ENCODE measurements around the gene GAL3ST2.
"Not testable (repeated sequence)": the region's sequence is repeated elsewhere in the genome, so short reads cannot be mapped to it uniquely, and the experiment has no call there.

The GAL3ST2 gene

DNA sequence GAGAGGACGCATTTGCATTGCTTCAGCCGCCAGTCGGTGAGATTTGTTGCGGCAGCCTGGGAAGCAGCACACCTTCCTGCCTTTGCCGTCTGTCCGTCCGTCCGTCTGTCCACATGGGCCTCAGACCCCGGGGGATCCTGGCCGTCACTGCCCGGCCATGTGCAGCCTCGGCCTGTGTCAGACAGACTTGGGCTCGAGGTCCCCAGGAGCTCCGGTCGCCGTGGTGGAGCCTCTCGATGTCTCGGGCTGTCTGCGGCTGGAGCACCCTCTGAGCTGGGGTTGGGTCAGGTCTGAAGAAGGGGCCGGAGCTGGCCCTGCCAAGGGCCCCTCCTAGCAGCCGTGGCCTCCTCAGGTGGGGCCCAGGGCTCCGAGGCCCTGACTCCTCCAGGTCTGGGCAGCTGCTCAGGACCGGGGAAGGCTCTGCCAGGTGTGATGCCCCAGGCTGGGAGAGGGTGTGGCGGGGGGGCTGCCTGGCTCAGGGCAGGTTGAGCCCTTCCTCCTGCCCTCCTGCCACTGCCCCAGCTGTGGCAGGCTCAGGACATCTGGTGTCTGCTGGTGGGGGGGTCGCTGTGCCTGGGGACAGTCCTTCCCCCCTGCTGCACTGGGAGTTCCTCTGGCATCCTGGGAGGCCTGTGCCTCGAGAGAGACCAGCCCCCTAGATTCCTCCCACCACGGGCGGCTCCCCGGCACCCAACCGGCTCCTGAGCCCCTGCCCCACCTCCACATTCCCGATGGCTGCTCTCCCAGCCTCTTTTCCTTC is 44.2 kb downstream of the GAL3ST2 start:
- DNase-seq (ENCODE audit: low read depth in 2 of 2): no peak

DNA sequence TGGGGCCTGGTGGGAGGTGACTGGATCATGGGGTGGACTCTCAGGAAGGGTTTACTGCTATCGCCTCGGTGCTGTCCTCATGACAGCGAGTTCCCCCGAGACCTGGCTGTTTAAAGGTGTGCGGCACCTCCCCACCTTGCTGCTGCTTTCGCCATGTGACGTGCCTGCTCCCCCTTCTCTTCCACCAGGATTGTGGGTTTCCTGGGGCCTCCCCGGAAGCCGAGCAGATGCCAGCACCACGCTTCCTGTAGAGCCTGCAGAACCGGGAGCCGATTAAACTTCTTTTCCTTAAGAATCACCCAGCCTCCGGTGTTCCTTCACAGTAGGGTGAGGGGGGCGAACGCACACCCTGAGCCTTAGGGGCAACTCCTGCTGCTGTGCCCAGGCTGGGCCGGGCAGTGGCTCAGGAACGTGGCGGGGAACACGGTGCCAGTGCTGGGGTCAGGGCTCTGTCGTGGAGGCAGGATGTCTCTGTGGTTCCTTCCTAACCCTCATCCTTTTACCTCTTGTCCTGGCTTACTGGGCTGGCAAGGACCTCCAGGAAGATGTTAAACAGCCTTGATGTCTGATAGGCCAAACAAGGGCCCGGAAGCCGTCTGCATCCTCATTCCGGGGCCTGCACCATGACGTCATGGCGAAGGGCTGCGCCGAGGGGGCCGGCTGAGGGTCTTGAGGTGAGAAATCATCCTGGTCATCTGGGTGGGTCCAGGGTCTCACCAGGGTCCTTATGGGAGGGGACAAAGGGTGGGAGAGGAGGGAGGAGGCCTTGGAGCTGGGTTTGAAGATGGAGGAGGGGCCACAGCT is 45.0 kb downstream of the GAL3ST2 start:
- DNase-seq (ENCODE audit: low read depth in 2 of 2): no peak

DNA sequence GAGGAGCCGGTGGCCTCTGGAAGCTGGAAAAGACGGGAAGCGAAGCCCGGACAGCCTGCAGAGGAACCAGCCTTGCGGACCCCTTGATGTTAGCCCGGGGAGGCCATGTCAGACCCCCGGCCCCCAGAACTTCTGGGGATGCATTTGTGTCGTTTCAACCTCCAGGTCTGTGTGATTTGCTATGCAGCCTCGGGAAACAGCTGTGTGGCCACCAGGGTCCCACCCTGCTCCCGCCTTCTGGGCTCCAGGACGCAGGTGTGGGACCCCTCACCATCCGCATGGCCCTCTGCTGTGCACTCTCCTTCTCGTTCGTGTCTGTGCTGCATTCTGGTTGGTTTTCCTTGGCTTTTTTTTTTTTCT is 45.6 kb downstream of the GAL3ST2 start:
- DNase-seq (ENCODE audit: low read depth in 2 of 2): no peak

DNA sequence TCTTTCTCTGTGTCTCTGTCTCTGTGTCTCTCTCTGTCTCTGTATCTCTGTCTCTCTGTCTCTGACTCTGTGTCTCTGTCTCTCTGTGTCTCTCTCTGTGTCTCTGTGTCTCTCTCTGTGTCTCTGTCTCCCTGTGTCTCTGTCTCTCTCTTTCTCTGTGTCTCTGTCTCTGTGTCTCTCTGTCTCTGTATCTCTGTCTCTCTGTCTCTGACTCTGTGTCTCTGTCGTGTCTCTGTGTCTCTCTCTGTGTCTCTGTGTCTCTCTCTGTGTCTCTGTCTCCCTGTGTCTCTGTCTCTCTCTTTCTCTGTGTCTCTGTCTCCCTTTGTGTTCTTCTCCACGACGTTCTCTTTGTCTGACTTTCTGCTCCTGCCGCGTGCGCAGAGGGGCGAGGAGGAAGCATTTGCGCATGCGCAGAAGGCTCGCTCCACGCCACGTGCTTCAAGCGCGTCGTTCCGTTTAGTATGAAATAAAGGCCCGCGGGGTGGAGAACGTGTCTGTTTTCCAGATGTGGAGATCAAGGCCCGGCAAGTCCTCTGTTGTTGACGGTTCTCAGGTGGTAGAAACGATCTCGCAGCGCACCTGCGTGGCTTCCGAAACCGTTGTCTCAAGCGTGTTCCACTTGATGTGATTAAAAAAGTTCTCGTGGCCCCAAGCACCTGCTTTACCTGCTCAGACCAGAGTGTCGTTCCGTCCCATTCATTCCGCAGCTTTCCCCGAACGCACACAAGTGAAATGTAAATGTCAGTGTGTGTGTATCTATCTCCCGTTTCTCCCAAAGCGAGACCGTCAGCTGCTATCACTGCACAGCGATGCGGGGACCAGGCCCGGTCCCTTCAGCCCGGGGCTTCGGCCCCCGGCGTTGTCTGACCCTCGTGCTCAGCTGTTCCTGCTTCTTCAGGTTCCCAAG is 47.2 kb downstream of the GAL3ST2 start:
- DNase-seq (ENCODE audit: low read depth in 2 of 2): not testable (repeated sequence)

DNA sequence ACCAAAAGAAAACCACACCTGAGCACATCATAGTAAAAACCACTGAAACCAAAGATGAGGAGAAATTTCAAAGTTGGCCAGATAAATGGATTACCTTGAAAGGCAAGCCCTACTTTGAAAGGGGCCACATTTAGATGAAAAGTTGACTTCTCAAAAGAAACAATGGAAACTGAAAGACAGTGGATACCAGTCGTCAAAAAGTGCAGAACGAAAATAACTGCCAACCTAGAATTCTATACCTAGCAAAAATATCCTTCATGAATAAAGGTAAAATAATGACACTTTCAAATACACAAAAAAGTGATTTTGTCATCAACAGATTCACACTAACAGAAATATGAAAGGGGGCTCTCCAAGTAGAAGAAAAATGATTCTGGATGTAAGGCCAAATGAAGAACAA is 50.8 kb downstream of the GAL3ST2 start:
- no peak for DNase-seq (ENCODE audit: low read depth in 2 of 2)

DNA sequence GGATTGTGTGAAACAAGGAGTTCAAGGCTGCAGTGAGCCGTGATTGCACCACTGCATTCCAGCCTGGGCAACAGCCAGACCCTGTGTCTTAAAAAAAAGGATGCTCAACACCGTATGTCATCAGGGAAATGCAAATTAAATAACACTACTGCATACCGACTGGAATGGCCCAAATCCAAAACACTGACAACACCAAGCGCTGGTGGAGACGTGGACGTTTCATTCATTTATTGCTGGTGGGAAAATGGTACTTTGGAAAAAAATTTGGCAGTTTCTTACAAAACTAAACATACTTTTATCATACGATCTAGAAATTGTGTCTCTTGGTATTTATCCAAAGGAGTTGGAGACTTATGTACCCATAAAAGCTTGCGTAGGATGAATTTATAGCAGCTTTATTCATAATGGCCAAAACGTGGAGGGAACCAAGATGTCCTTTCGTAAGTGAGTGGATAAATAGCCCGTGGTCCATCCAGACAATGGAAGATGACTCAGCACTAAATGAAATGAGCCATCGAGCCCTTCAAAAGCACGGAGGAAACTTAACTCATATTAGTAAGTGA is 56.6 kb downstream of the GAL3ST2 start:
- DNase-seq (ENCODE audit: low read depth in 2 of 2): no peak

DNA sequence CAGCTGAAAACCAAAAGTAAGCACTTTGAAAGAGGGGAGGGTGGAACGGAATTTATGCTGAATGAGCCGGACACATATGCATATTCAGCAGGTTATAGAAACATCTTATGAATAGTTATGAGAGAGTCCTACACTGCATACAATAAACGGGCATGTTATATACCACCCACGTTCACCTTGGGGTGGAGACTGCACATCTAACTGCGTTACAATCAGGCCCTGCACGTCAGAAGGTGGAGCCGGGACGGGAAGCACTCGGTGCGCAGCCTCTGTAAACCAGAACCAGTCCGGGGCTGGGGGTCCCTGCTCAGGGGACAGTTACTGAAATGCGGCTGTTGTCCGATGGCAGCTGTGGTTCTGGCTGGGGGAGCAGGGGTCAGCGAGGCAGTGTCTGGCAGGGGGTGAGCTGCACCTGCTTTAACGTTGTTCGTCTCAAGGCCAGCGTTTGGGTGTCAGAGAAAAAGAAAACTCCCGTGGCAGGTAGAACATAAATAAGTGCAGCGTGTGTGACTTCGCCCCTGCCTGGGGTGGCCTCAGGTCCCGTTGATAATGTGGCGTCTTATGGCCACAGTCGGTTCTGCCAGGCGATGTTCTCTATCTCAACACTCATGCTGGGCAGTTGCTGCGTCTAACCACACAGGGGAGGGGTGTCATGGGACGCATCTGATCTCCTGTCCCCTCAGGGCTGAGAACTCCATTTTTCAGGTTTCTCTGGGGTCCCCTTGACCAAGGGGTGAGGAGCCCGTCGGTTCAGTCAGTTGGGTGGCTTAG is 57.3 kb downstream of the GAL3ST2 start:
- DNase-seq (ENCODE audit: low read depth in 2 of 2): not testable (repeated sequence)

DNA sequence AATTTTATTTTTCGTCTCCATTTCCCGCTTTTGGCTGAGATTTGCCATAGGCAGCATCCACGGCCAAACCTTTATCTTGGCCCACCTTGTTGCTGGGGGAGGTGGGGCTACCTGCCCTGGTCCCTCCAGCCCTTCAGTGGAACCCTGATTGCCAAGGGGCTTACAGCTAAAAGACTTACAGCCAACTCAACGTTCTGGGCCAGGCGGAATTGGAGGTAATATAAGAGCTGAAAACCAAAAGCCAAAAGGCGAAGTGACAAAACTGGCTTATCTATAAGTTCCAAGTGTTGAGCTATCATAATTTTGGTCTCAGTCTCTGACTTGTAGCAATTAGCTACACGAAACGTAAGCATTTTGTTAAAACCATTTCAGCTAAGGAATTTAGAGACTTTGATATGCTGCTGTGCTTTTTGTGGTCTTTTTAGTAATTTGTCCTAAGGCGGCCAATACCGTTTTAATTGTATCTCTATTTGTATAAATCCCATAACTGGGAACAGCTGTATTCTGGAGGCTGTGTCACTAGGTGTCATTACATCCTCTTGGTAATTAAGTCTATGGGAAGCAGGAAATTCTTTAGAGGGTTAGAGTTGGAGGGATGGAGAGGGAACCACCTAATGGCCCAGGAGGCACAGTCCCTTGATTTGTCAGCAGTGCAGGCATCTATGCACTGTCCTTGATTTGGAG is 58.0 kb downstream of the GAL3ST2 start:
- DNase-seq (ENCODE audit: low read depth in 2 of 2): no peak

DNA sequence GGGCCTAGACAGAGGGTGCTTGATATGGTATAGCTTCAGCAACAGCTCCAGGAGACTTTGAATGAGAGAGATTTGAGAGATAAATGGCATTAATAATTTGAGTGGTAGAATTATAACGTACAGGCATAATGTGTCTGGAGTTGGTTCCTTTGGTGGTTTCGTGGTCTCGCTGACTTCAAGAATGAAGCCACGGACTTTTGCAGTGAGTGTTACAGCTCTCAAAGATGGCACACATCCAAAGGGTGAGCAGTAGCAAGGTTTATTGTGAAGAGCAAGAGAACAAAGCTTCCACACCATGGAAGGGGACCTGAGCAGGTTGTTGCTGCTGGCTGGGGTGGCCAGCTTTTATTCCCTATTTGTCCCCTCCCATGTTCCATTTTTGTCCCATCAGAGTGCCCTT is 59.0 kb downstream of the GAL3ST2 start:
- DNase-seq (ENCODE audit: low read depth in 2 of 2): no peak

DNA sequence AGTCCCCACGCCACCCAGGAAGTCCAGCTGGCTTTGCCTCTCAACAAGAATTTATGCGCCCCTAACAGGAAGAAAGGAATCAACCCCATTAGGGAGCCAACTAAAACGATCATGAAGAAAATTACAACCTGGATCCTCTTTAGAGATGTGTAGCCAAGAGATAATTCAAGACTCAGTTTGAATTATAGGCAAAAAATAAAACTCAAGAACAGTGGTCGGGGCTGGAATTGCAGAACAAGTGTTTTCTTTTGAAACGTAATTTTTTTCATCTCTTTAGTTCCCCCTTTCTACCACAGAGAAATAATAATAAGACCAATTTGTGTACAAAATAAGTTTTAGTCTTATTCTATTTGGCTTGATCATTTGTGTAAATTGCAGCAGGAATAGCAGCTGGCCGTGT is 59.7 kb downstream of the GAL3ST2 start:
- DNase-seq (ENCODE audit: low read depth in 2 of 2): no peak

DNA sequence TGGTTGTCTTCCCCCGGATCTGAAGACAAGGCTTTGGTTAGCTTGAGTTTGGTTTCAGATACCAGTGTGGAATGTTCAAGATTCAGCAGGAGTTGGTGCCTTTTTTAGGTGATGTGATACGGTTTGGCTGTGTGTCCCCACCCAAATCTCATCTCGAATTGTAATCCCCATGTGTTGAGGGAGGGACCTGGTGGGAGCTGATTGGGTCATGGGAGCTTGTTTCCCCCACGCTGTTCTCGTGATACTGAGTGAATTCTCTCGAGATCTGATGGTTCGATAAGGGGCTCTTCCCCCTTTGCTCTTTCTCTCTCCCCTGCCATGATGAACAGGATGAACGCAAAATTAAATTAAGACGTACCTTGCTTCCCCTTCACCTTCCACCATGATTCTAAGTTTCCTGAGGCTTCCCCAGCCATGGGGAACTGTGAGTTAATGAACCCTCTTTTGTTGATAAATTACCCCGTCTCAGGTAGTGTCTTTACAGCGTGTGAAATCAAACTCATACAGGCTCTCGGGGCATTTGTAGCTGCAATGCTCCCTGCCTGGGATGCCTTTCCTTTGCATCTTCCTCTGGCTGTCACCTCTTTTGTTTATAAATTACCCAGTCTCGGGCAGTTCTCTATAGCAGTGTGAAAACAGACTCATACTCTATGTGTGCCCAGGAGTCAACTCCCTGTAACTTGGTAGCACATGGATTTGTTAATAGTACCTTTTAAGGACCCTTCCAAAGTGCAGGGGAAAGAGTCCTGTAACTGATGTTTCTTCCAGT is 60.8 kb downstream of the GAL3ST2 start:
- DNase-seq (ENCODE audit: low read depth in 2 of 2): no peak

DNA sequence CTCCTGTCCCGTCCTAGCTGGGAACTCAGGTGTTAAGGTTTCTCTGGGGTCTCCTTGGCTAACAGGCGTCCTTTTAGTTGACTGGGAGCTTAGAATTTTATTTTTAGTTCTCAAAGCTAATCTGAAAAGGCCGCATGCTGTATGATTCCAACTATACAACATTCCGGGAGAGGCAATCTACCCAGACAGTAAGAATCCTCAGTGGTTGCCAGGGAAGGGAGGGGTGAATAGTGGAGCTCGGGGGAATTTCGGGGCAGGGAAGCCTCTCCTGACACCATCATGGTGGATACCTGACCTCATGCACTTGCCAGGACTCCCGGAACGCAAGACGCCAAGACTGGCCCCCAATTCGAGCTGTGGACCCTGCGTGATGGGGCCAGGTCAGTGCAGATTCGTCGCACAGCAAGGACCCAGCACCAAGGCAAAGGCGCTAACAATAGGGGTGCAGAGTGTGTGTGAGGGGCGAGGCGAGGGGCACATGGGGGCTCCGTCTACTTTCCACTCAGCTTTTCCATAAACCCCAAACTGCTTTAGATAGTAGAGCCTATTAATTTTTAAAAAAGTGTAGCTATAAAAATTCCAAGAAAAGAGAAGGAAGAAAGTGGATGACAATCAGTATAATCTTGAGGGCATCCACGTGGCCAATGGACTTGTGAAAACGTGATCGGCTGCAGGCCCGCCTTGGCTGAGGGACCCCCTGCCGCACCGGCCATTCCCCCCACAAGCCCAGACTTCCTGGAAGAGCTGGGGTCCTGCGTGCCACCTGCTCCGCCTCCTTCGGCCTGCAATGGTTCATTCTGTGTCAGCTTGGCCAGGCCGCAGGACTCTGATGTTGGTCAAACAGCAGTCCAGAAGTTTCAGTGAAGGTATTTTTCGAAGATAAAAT is 64.8 kb downstream of the GAL3ST2 start:
- no peak for DNase-seq (ENCODE audit: low read depth in 2 of 2)

DNA sequence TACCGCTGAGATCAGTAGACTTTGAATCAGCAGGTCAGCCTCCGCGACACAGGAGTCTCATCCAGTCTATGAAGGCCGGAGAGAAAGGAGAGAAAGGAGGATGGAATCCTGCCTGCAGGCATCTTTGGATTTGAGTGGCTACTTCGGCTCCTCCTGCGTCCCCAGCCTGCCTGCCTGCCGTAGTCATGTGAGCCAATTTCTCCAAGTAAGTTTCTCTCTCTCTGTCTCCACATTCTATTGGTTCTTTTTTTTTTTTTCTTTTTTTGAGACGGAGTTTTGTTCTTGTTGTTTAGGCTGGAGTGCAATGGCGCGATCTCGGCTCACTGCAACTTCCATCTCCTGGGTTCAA is 65.4 kb downstream of the GAL3ST2 start:
- no peak for DNase-seq (ENCODE audit: low read depth in 2 of 2)

DNA sequence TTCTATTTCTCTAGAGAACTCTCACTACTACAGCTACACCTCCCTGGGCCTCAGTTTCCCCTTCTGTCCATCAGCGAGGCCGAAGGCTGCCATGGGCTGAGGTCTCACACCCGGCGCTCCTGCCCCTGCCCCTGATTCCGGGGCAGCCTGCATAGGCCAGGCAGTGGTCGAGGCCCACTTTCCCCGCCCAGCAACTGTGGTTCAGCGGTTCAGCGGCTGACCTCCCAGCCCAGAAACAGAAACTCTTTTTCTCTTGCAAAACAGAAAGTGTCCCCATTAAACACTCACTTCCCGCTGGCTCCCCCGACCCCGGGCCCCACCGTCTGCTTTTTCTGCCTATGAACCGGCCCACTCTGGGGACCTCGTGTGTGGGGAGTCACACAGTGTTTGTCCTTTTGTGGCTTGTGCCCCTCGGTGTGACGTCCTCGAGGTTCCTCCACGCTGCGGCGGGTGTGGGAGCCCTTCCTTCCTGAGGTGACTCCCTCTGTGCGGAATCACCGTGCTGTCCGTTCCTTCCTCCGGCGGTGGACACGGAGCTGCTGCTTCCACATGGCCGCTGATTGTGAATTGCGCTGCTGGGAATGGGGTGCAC is 66.1 kb downstream of the GAL3ST2 start:
- no peak for DNase-seq (ENCODE audit: low read depth in 2 of 2)

DNA sequence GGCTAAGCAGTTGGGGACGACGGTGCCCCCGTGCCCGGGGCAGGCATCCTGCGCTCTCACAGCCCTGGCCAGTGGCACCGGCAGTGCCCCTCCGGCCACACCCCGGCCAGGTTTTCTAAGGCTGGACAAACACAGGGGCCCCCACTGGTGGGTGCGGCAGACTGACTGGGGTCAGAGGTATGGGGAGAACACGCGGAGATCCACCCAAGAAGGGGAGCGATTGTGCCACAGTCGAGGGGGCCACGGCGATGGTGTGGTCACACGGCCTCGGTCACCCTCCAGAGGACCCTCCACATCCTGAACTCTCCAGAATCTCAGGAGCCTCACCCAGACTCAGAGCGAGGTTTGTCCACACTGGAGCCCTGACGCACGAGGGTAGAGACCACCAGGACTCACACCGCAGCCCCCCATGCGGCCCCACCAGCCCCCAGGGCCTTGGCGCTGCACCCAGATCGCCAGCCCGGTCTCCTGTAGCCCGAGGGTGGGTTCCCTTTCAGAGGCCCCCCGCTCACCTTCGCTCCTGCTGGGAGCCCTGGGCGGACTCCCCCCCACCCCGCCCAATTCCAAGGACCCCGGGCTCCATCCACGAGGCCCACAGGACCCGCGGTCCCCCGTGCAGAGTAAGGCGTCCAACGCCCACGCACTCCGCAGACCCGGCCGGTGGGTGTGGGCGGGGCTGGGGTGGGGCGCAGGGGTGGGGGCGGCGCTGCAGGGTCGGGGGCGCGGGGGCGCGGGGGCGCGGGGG is 66.9 kb downstream of the GAL3ST2 start:
- DNase-seq (ENCODE audit: low read depth in 2 of 2): no peak

DNA sequence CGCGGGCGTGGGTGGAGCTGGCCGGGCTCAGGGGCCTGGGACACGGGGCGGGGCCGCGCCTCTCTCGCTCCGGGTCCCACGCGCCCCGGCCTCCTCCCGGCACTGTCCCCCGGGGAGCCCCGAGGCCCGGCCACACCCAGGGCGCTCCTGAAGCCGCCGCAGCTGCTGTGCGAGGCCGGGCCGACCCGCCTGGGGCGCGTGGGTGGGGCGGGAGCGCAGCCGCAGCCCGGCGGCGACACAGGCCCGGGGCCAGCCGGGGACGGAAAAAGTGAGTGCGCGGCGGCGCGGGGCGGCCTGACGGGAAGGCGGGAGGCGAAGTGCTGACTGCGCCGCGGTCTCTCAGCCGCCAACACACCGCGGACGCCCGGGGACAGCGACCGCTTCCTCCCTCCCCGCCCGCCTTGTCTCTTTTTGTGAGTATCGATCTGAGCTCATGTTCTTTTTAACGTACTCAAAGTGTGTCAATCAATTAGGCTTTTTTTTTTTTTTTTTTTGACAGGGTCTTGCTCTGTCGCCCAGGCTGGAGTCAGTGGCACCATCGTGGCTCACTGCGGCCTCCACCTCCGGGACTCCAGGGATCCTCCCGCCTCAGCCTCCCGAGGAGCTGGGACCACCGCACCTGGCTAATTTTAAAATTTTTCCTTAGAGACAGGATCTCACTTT is 67.6 kb downstream of the GAL3ST2 start:
- DNase-seq (ENCODE audit: low read depth in 2 of 2): peak; percentile 55 to 74

Measured in stimulated activated CD4-positive, alpha-beta T cell treated with anti-CD3 and anti-CD28 coated beads, Interleukin-1b, Interleukin-23, amount 100 ng/mL, for 1 hour (primary cell).